Thyroid gland (tissue), 4 donors: Measurements from ENCODE around the gene LRMDA. TPM values are rescaled to one million over a fixed set of nuclear protein-coding genes. Genes with fewer than 3 reads are reported as not detected.
A peak's percentile ranks its signal among the peaks of the same experiment; 100 is the strongest.
"Not testable (repeated sequence)": the region's sequence is repeated elsewhere in the genome, so short reads cannot be mapped to it uniquely, and the experiment has no call there.

ENCODE experiments used
- DNase-seq, 2 donors: peaks; one replicate each; pipeline ENCODE4 v3.0.0-alpha.2; 2019
- H3K27ac ChIP-seq, 3 donors: fragments of 200-600 bp; sonication (generic); 1 replicate in 2 of 3; 2 replicates in 1 of 3; pipeline ENCODE4 v1.5.1; 2016 to 2019; ENCODE audit warnings: mild to moderate bottlenecking in 1 of 3, moderate library complexity in 1 of 3
- H3K27me3 ChIP-seq: fragments of 200-600 bp; sonication (generic); one replicate; pipeline ENCODE4 v1.5.1; 2019
- H3K36me3 ChIP-seq, 2 donors: fragments of 200-600 bp; sonication (generic); one replicate each; pipeline ENCODE4 v1.5.1; 2016 to 2019
- H3K4me1 ChIP-seq, 2 donors: fragments of 200-600 bp; sonication (generic); one replicate each; pipeline ENCODE4 v1.5.1; 2017 to 2019
- H3K4me3 ChIP-seq, 3 donors: fragments of 200-600 bp; sonication (generic); replicated peaks in 1 of 3; 1 replicate in 2 of 3; 2 replicates in 1 of 3; pipeline ENCODE4 v1.5.1; 2016; ENCODE audit warnings: mild to moderate bottlenecking in 1 of 3
- H3K9me3 ChIP-seq: fragments of 200-600 bp; sonication (generic); one replicate; pipeline ENCODE4 v1.5.1; 2017
- POLR2A ChIP-seq, 2 donors: fragments of 450-650 bp; IDR thresholded peaks; one replicate each; pipeline ENCODE4 v1.6.1; 2017; ENCODE audit warnings: antibody characterized with exemption in 2 of 2, mild to moderate bottlenecking in 2 of 2, moderate library complexity in 1 of 2
- WGBS, 2 donors: methylation state at CpG; one replicate each; pipeline ENCODE4 v1.1.5; 2017; 5-methylcytosine and 5-hydroxymethylcytosine counted together
- intact Hi-C: fragments of 100-400 bp; cut with DNase I; formaldehyde crosslinking; loops from one replicate; pipeline ENCODE4 v1.15.1; 2023
- total RNA-seq, 4 donors: library from RNA; depleted of rRNA; stranded (reverse); fragments of >200 nt; gene quantifications; one replicate each; pipeline ENCODE4 v1.2.3, GENCODE V29; 2016
- TF ChIP-seq, protein P1 (sequence below), 6 experiments: fragments of 200-600 bp in 3 of 6; fragments of 450-650 bp in 3 of 6; sonication (generic) in 3 of 6; IDR thresholded peaks; one replicate each; pipeline ENCODE4 v1.5.1; 2016 to 2019; ENCODE audit warnings: antibody characterized with exemption in 6 of 6, mild to moderate bottlenecking in 2 of 6, inconsistent platforms in 1 of 6, moderate library complexity in 1 of 6

The LRMDA gene
- total RNA-seq, 4 donors from 2014 or later: 16.5 to 31.7 (median 23.2) TPM

- DNase-seq: no peak
- Histone ChIP-seq H3K27ac (no peak overlapping the region), H3K27me3 (no peaks in the 10 kb centered on the region), H3K4me1 (peaks cover 17 to 22% of the 10 kb centered on the region in 2 donors), H3K4me3 (no peak overlapping the region), H3K36me3 (no peaks in the 10 kb centered on the region), H3K9me3 (no peaks in the 10 kb centered on the region)
- WGBS, 2 donors: 86 to 88% methylated on average over 5 of the region's 5 CpGs
- TF ChIP-seq, protein P1, sequence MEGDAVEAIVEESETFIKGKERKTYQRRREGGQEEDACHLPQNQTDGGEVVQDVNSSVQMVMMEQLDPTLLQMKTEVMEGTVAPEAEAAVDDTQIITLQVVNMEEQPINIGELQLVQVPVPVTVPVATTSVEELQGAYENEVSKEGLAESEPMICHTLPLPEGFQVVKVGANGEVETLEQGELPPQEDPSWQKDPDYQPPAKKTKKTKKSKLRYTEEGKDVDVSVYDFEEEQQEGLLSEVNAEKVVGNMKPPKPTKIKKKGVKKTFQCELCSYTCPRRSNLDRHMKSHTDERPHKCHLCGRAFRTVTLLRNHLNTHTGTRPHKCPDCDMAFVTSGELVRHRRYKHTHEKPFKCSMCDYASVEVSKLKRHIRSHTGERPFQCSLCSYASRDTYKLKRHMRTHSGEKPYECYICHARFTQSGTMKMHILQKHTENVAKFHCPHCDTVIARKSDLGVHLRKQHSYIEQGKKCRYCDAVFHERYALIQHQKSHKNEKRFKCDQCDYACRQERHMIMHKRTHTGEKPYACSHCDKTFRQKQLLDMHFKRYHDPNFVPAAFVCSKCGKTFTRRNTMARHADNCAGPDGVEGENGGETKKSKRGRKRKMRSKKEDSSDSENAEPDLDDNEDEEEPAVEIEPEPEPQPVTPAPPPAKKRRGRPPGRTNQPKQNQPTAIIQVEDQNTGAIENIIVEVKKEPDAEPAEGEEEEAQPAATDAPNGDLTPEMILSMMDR (IDR thresholded peaks at IDR 0.05): no peak
- TF ChIP-seq POLR2A (IDR thresholded peaks at IDR 0.05): no peak
- intact Hi-C loops: no loop called here
Observed at GRCh38 chr10:75598998-75599397, 167.6 kb downstream of the LRMDA start.

DNA sequence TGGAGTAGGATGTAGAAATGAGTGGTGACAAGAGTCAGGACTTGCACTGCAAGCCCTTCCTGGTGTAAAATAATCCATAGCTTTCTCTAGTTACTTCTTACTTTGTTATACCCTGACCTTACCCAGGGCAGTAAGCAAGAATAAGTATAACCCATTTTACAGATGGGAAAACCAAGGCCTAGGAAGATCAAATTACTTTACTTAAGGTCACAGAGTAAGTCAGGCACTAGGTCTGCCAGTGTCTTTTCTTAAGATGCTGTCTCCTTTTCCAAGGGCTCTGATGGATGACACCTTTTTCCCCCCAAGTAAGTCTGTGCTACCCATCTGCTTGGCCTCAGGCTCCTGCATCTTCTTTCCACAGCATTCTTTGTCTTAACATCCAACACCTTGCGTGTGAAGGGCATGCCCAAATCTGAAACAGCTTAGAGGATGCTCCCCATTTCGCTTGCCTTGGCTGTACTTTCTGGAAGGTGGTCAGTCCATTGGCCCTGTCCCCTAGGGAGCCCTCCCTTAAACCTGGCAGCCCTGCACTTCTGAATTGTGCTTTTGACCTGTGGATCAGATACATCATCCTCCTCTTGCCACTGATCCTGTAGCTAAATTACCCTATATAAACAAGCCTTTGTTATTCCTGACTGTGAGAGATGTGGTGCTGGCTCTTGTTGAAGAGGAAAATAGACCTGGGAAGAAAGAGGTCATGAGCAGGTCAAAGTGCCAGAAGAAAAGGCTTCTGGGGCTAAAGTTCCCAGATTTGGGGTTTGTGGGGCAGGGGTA is 168.6 kb downstream of the LRMDA start:
- whole genome bisulfite sequencing, 2 donors: 96 to 100% methylated on average over 2 of the region's 2 CpGs

GRCh38 chr10:75600833-75601232 is 169.4 kb downstream of the LRMDA start:
- H3K27ac ChIP-seq: peak overlapping the region; percentile 58 to 82 (median 67)
- no peak for DNase-seq
- H3K4me3 ChIP-seq: no peak overlapping the region
- intact Hi-C loops: no loop called here
- no peaks in the 10 kb centered on the region for H3K9me3 ChIP-seq
- TF ChIP-seq POLR2A (IDR thresholded peaks at IDR 0.05): no peak
- TF ChIP-seq, protein P1 (IDR thresholded peaks at IDR 0.05): no peak
- 37 to 50% methylated on average over 4 of the region's 4 CpGs for WGBS, 2 donors
- no peaks in the 10 kb centered on the region for H3K36me3 ChIP-seq
- no peaks in the 10 kb centered on the region for H3K27me3 ChIP-seq
- H3K4me1 ChIP-seq: peaks cover 29 to 40% of the 10 kb centered on the region in 2 donors

More for the DNA sequence above, 168.6 kb downstream of the LRMDA start:
- H3K27me3 ChIP-seq: no peaks in the 10 kb centered on the region
- peak overlapping the region; percentile 58 to 82 (median 67) for H3K27ac ChIP-seq
- no peaks in the 10 kb centered on the region for H3K36me3 ChIP-seq
- H3K9me3 ChIP-seq: no peaks in the 10 kb centered on the region
- no peak for DNase-seq
- TF ChIP-seq, protein P1 (IDR thresholded peaks at IDR 0.05): no peak
- TF ChIP-seq POLR2A (IDR thresholded peaks at IDR 0.05): no peak
- H3K4me1 ChIP-seq: peaks cover 21 to 32% of the 10 kb centered on the region in 2 donors
- no peak overlapping the region for H3K4me3 ChIP-seq
- intact Hi-C loops: no loop called here

GRCh38 chr10:75602341-75602740 is 170.9 kb downstream of the LRMDA start:
- Histone ChIP-seq H3K4me3 (no peak overlapping the region), H3K4me1 (peaks cover 44 to 55% of the 10 kb centered on the region in 2 donors), H3K36me3 (no peaks in the 10 kb centered on the region), H3K9me3 (no peaks in the 10 kb centered on the region), H3K27ac (peak overlapping the region in 1 of 3 donors; percentile 26), H3K27me3 (no peaks in the 10 kb centered on the region)
- DNase-seq: no peak
- intact Hi-C loops: no loop called here
- TF ChIP-seq, protein P1 (IDR thresholded peaks at IDR 0.05): no peak
- TF ChIP-seq POLR2A (IDR thresholded peaks at IDR 0.05): no peak
- WGBS, 2 donors: 57 to 63% methylated on average over 2 of the region's 2 CpGs

GRCh38 chr10:75605096-75605495 is 173.7 kb downstream of the LRMDA start:
- H3K4me3 ChIP-seq: no peak overlapping the region
- WGBS, 2 donors: 30 to 55% methylated on average over 4 of the region's 4 CpGs
- H3K27ac ChIP-seq: peak overlapping the region; percentile 69 to 85 (median 80)
- no peaks in the 10 kb centered on the region for H3K27me3 ChIP-seq
- H3K36me3 ChIP-seq: no peaks in the 10 kb centered on the region
- H3K9me3 ChIP-seq: no peaks in the 10 kb centered on the region
- peaks cover 56 to 70% of the 10 kb centered on the region in 2 donors for H3K4me1 ChIP-seq
- intact Hi-C loops: no loop called here
- TF ChIP-seq POLR2A (IDR thresholded peaks at IDR 0.05): no peak
- TF ChIP-seq, protein P1 (IDR thresholded peaks at IDR 0.05): no peak
- no peak for DNase-seq

- H3K27me3 ChIP-seq, DNase-seq, H3K4me3 ChIP-seq, intact Hi-C loops, H3K36me3 ChIP-seq, H3K9me3 ChIP-seq: not testable (repeated sequence)
- Histone ChIP-seq H3K27ac (peak overlapping the region; percentile 69 to 85 (median 80)), H3K4me1 (peaks cover 50 to 63% of the 10 kb centered on the region in 2 donors)
- WGBS, 2 donors: 82 to 86% methylated on average over 6 of the region's 6 CpGs
Observed at GRCh38 chr10:75605795-75606194, 174.4 kb downstream of the LRMDA start.
